GM12878 (cell line): ENCODE results near the gene DDX50. TPM values are rescaled to one million over a fixed set of nuclear protein-coding genes. Genes with fewer than 3 reads are reported as not detected.

Source experiments
- BCLAF1 ChIP-seq: fragments of 450-650 bp; IDR thresholded peaks from 2 replicates; pipeline ENCODE4 v1.6.1; 2017; ENCODE audit warnings: antibody characterized with exemption, mild to moderate bottlenecking, moderate library complexity
- BMI1 ChIP-seq: fragments of 450-650 bp; IDR thresholded peaks from 2 replicates; pipeline ENCODE4 v1.6.1; 2016; ENCODE audit warnings: mild to moderate bottlenecking, moderate library complexity, borderline replicate concordance
- CREB1 ChIP-seq: IDR thresholded peaks from 2 replicates; pipeline ENCODE4 v1.6.1; 2012; ENCODE audit warnings: low read depth, mild to moderate bottlenecking, inconsistent platforms
- E4F1 ChIP-seq: fragments of 450-650 bp; IDR thresholded peaks from 2 replicates; pipeline ENCODE4 v1.6.1; 2018; ENCODE audit warnings: borderline replicate concordance, mild to moderate bottlenecking; ENCODE audit not compliant: partially characterized antibody
- EGR1 ChIP-seq, 2 experiments: IDR thresholded peaks; 1 replicate in 1 of 2; 2 replicates in 1 of 2; pipeline ENCODE4 v1.6.1; 2011 to 2012; ENCODE audit warnings: low read depth in 2 of 2, low read length in 2 of 2, borderline replicate concordance in 1 of 2, mild to moderate bottlenecking in 1 of 2, moderate library complexity in 1 of 2
- ELK1 ChIP-seq: IDR thresholded peaks from 2 replicates; pipeline ENCODE4 v1.6.1; 2012; ENCODE audit warnings: low read depth, low read length, improper control_type of control experiment
- GABPA ChIP-seq: IDR thresholded peaks from 2 replicates; pipeline ENCODE4 v1.6.1; 2014; ENCODE audit warnings: antibody characterized with exemption, low read depth, mild to moderate bottlenecking, inconsistent platforms
- GATAD2B ChIP-seq: fragments of 450-650 bp; conservative IDR thresholded peaks from 2 replicates; pipeline ENCODE4 v1.6.1; 2017; ENCODE audit warnings: low read depth, mild to moderate bottlenecking, moderate library complexity
- HDAC2 ChIP-seq: fragments of 200-600 bp; sonication (generic); IDR thresholded peaks from 2 replicates; pipeline ENCODE4 v1.6.1; 2017
- IKZF2 ChIP-seq, 2 experiments: fragments of 450-650 bp; IDR thresholded peaks; 2 replicates each; pipeline ENCODE4 v1.6.1; 2017; ENCODE audit warnings: mild to moderate bottlenecking in 2 of 2, moderate library complexity in 2 of 2
- NRF1 ChIP-seq: conservative IDR thresholded peaks from 2 replicates; pipeline ENCODE4 v1.6.1; 2011; ENCODE audit warnings: mild to moderate bottlenecking, low read depth, low read length, improper control_type of control experiment
- SMAD1 ChIP-seq: fragments of 450-650 bp; IDR thresholded peaks from 2 replicates; pipeline ENCODE4 v1.6.1; 2018; ENCODE audit warnings: mild to moderate bottlenecking, low read depth; ENCODE audit not compliant: partially characterized antibody
- SMC3 ChIP-seq: IDR thresholded peaks from 2 replicates; pipeline ENCODE4 v1.6.1; 2011; ENCODE audit warnings: low read length, improper control_type of control experiment, borderline replicate concordance
- SRF ChIP-seq, 2 experiments: IDR thresholded peaks; 2 replicates each; pipeline ENCODE4 v1.6.1; 2011; ENCODE audit warnings: low read depth in 2 of 2, low read length in 2 of 2, mild to moderate bottlenecking in 1 of 2, moderate library complexity in 1 of 2
- TARDBP ChIP-seq: IDR thresholded peaks from 2 replicates; pipeline ENCODE4 v1.6.1; 2016; ENCODE audit warnings: borderline replicate concordance
- YBX1 ChIP-seq: fragments of 450-650 bp; IDR thresholded peaks from 2 replicates; pipeline ENCODE4 v1.6.1; 2016; ENCODE audit warnings: antibody characterized with exemption
- ZNF207 ChIP-seq: fragments of 450-650 bp; IDR thresholded peaks from 2 replicates; pipeline ENCODE4 v1.6.1; 2014; ENCODE audit warnings: antibody characterized with exemption, mild to moderate bottlenecking, borderline replicate concordance
- ZNF217 ChIP-seq: fragments of 450-650 bp; IDR thresholded peaks from 2 replicates; pipeline ENCODE4 v1.6.1; 2017; ENCODE audit warnings: antibody characterized with exemption, mild to moderate bottlenecking
- ZNF592 ChIP-seq: fragments of 450-650 bp; IDR thresholded peaks from 2 replicates; pipeline ENCODE4 v1.6.1; 2017; ENCODE audit warnings: mild to moderate bottlenecking, moderate library complexity
- ZZZ3 ChIP-seq: IDR thresholded peaks from 2 replicates; pipeline ENCODE4 v1.6.1; 2011; ENCODE audit warnings: low read depth; ENCODE audit not compliant: control insufficient read depth, insufficient read length
- polyA plus RNA-seq, 11 experiments: library from polyadenylated mRNA; depleted of rRNA in 4 of 11; unstranded in 6 of 11; stranded (reverse) in 5 of 11; fragments of >200 nt; fragmentation: Nextera tagmentation in 4 of 11; fragmentation: Illumina TruSeq in 1 of 11; extraction: Ambion mirVana in 4 of 11; extraction: Trizol in 1 of 11; gene quantifications; 1 replicate in 1 of 11; 2 replicates in 10 of 11; pipeline versions ENCODE4 v1.2.1 to v1.2.3, GENCODE V29; 2011 to 2016; ENCODE audit warnings: inconsistent platforms in 2 of 11, missing spikeins in 2 of 11, low read depth in 1 of 11
- total RNA-seq, 4 experiments: library from RNA; depleted of rRNA in 3 of 4; stranded (reverse); fragments of >200 nt in 3 of 4; fragmentation: Illumina TruSeq in 1 of 4; extraction: Trizol in 1 of 4; gene quantifications; 2 replicates each; pipeline versions ENCODE4 v1.2.1 to v1.2.3, GENCODE V29; 2013 to 2021

Gene DDX50
- total and polyA plus RNA-seq, 10 of the 15 experiments (the other 5 are each of a cell fraction or from before 2014, with no cell fraction given), result 24.9 to 52.0 (median 36.8) TPM

- no peak for TF ChIP-seq BCLAF1
- no peak for TF ChIP-seq ELK1
- TF ChIP-seq BMI1, result peak; percentile 87
- peak; percentile 66; the same call in 1 of the 2 replicates for TF ChIP-seq ZNF207
- TF ChIP-seq YBX1, result no peak
- TF ChIP-seq CREB1, result peak; percentile 87
- TF ChIP-seq ZNF592, result no peak
- no peak for TF ChIP-seq SMAD1
- no peak for TF ChIP-seq GABPA
- peak; percentile 76 to 83 for TF ChIP-seq IKZF2 (IDR thresholded peaks at IDR 0.05)
- TF ChIP-seq TARDBP, result no peak
- TF ChIP-seq SMC3, result no peak; the same call in none of the 2 replicates
- no peak for TF ChIP-seq NRF1
- no peak for TF ChIP-seq ZZZ3
- TF ChIP-seq GATAD2B, result peak; percentile 78; the same call in 1 of the 2 replicates
- TF ChIP-seq HDAC2, result no peak
- TF ChIP-seq SRF (IDR thresholded peaks at IDR 0.05; ENCODE audit: low read depth in 2 of 2, low read length in 2 of 2), result no peak
- peak; percentile 99 for TF ChIP-seq E4F1
- TF ChIP-seq EGR1 (IDR thresholded peaks at IDR 0.05; ENCODE audit: borderline replicate concordance in 1 of 2, low read depth in 2 of 2, low read length in 2 of 2), result no peak
- no peak for TF ChIP-seq ZNF217
Measured at GRCh38 chr10:68988530-68989316, 87.6 kb downstream of the DDX50 start, which contains the start of gene KIFBP (continued).
